Astrocyte (in vitro differentiated cells and primary cell): ENCODE results near the gene RTP4.

Experiments
- EZH2 ChIP-seq: IDR thresholded peaks from 2 replicates; pipeline ENCODE4 v1.6.1; 2012; ENCODE audit warnings: mild to moderate bottlenecking, low read length, inconsistent platforms; ENCODE audit not compliant: insufficient read depth
- TF ChIP-seq, protein P1 (sequence below): IDR thresholded peaks from 2 replicates; pipeline ENCODE4 v1.5.1; 2011; ENCODE audit warnings: low read depth, mild to moderate bottlenecking, inconsistent platforms, low read length, moderate library complexity; ENCODE audit not compliant: insufficient read depth

- TF ChIP-seq, protein P1, sequence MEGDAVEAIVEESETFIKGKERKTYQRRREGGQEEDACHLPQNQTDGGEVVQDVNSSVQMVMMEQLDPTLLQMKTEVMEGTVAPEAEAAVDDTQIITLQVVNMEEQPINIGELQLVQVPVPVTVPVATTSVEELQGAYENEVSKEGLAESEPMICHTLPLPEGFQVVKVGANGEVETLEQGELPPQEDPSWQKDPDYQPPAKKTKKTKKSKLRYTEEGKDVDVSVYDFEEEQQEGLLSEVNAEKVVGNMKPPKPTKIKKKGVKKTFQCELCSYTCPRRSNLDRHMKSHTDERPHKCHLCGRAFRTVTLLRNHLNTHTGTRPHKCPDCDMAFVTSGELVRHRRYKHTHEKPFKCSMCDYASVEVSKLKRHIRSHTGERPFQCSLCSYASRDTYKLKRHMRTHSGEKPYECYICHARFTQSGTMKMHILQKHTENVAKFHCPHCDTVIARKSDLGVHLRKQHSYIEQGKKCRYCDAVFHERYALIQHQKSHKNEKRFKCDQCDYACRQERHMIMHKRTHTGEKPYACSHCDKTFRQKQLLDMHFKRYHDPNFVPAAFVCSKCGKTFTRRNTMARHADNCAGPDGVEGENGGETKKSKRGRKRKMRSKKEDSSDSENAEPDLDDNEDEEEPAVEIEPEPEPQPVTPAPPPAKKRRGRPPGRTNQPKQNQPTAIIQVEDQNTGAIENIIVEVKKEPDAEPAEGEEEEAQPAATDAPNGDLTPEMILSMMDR = no peak
- TF ChIP-seq EZH2 = no peak
These were observed 30.8 kb downstream of the RTP4 start for GRCh38 chr3:187398955-187399354.
